ENCODE measurements around the gene SLC9A3. TPM values are rescaled to one million over a fixed set of nuclear protein-coding genes. Genes with fewer than 3 reads are reported as not detected.

Gene SLC9A3
- polyA plus RNA-seq, 1 of the 3 experiments (the other 2 are of a cell fraction), result 1.9 TPM

DNA sequence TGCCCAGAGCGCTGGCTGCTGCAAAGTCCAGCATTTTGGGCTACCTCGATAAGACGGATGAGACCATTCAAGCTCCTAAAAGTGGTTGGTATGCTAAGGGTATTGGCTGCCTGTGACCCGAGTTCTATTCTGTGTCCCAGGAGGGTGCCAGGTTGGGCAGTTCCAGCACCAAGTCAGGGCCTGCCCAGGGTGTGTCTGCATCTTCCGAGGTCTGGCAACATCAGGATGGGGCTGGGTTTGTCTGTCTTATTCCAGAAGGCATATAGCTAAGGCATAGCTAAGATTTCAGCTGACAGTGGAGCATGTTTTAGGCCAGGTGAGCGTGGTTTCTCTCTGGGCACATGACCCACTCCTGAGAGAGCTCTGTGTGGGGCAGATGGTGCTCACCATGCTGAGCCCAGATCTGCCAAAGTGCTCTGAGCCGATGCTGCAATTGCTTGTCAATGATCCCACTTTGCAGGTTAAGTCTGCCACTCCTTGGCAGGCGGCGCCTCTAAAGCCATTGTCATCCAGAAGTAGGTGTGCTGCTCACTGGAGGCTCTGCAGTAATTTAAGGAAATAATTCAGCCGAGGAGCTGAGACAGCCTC, 7.8 kb downstream of the SLC9A3 start:
- DNase-seq, result no peak
- Histone ChIP-seq H3K4me1 (ENCODE audit: control insufficient read depth in 1 of 2, insufficient read depth in 2 of 2, low read depth in 1 of 2, low read length in 1 of 2) (no peaks in the 10 kb centered on the region), H4K20me1 (ENCODE audit: insufficient read depth) (no peaks in the 10 kb centered on the region), H3F3A (replicated peaks; ENCODE audit: insufficient read depth) (no peaks in the 10 kb centered on the region), H3K27ac (ENCODE audit: low read depth in 2 of 2, low read length in 1 of 2) (no peak overlapping the region), H3K36me3 (replicated peaks in 1 of 2; ENCODE audit: control insufficient read depth in 1 of 2, insufficient read depth in 2 of 2, low read length in 1 of 2) (no peaks in the 10 kb centered on the region), H3K9ac (no peak overlapping the region), H3K4me2 (no peak overlapping the region), H3K9me2 (no peaks in the 10 kb centered on the region), H2AFZ (ENCODE audit: low read depth) (no peak overlapping the region), H3K27me3 (ENCODE audit: insufficient read depth) (peaks cover 20% of the 10 kb centered on the region; the same call in 1 of the 2 replicates), H3K79me2 (ENCODE audit: insufficient read depth) (no peaks in the 10 kb centered on the region), H3K9me3 (no peaks in the 10 kb centered on the region), H3K4me3 (ENCODE audit: low read depth in 2 of 2, low read length in 1 of 2) (no peak overlapping the region)
- 29% methylated on average over 7 of the region's 10 CpGs for WGBS (ENCODE audit: low lambda C conversion rate)
- TF ChIP-seq USF1 (IDR thresholded peaks at IDR 0.05; ENCODE audit: borderline replicate concordance, low read depth) (no peak), MEF2A (IDR thresholded peaks at IDR 0.05; ENCODE audit: borderline replicate concordance, low read depth) (no peak), SIN3A (IDR thresholded peaks at IDR 0.05; ENCODE audit: borderline replicate concordance, low read depth, low read length) (no peak), RXRA (IDR thresholded peaks at IDR 0.05; ENCODE audit: borderline replicate concordance, low read depth) (no peak), ZBTB33 (IDR thresholded peaks at IDR 0.05; ENCODE audit: borderline replicate concordance, low read depth) (no peak), GATA2 (CRISPR knock-in tag; IDR thresholded peaks at IDR 0.05) (no peak), JUND (IDR thresholded peaks at IDR 0.05) (no peak), FOSL2 (IDR thresholded peaks at IDR 0.05; ENCODE audit: borderline replicate concordance, low read depth) (no peak), RCOR1 (IDR thresholded peaks at IDR 0.05; ENCODE audit: low read length) (no peak), RFX5 (IDR thresholded peaks at IDR 0.05; ENCODE audit: low read length) (no peak), MXI1 (IDR thresholded peaks at IDR 0.05; ENCODE audit: low read depth, low read length) (no peak), TAF1 (IDR thresholded peaks at IDR 0.05; ENCODE audit: borderline replicate concordance, low read depth, low read length) (no peak), RAD21 (IDR thresholded peaks at IDR 0.05; ENCODE audit: low read length) (no peak), ELF1 (IDR thresholded peaks at IDR 0.05) (no peak), NFIC (IDR thresholded peaks at IDR 0.05; ENCODE audit: borderline replicate concordance) (no peak), EZH2phosphoT487 (IDR thresholded peaks at IDR 0.05; ENCODE audit: borderline replicate concordance, low read depth) (no peak), NRF1 (IDR thresholded peaks at IDR 0.05; ENCODE audit: low read depth, low read length) (no peak), YY1 (IDR thresholded peaks at IDR 0.05; ENCODE audit: low read depth) (no peak)
- TF ChIP-seq, protein P1, sequence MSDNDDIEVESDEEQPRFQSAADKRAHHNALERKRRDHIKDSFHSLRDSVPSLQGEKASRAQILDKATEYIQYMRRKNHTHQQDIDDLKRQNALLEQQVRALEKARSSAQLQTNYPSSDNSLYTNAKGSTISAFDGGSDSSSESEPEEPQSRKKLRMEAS (IDR thresholded peaks at IDR 0.05; ENCODE audit: low read depth), result no peak
- ChIA-PET CTCF (no interaction called here), POLR2A (no interaction called here)
